HCT116 (cell line): ENCODE measurements around the gene HSD17B1. TPM values are rescaled to one million over a fixed set of nuclear protein-coding genes. Genes with fewer than 3 reads are reported as not detected.

ENCODE experiments used
- ATAC-seq: fragments of 200-7000 bp; cut with Tn5 transposase; 2 replicates; pipeline ENCODE4 v1.9.1; 2020; ENCODE audit warnings: mild to moderate bottlenecking, moderate library complexity
- BruUV-seq: library from RNA; stranded (reverse); fragments of 400-500 nt; replicated peaks from 2 replicates; lab custom pipeline; 2021; lab: Mats Ljungman, UMichigan
- CTCF ChIA-PET: fragments of 300-600 bp; sonication (Branson Sonifier 250); formaldehyde crosslinking; loops from one replicate; lab custom pipeline; 2021; ENCODE audit warnings: antibody characterized with exemption; lab: Charles Lee
- POLR2A ChIA-PET: fragments of 300-600, 350-600 bp; sonication (Branson Sonifier 250); formaldehyde crosslinking; loops from one replicate; lab custom pipeline; 2021; ENCODE audit warnings: antibody characterized with exemption; lab: Charles Lee
- RAD21 ChIA-PET, 2 experiments: fragments of 300-600 bp; sonication (Branson Sonifier 250); formaldehyde crosslinking; loops; one replicate each; lab custom pipeline; 2023; ENCODE audit warnings: low total read pairs in 2 of 2; ENCODE audit not compliant: uncharacterized antibody in 2 of 2, unreplicated experiment in 2 of 2, low non-redundant PET in 1 of 2; lab: Charles Lee
- DNase-seq: peaks from one replicate; pipeline ENCODE4 v3.0.0-alpha.2; 2010; ENCODE audit warnings: low read depth, low spot score
- H2AFZ ChIP-seq: fragments of 200-600 bp; shearing (Covaris generic), sonication (generic); 2 replicates; pipeline ENCODE4 v1.6.1; 2017; ENCODE audit warnings: low read depth, mixed run types, mixed read lengths, antibody characterized with exemption, low read length; ENCODE audit not compliant: poor library complexity, severe bottlenecking
- H3K27ac ChIP-seq: 2 replicates; pipeline ENCODE4 v1.5.1; 2012; ENCODE audit warnings: low read depth, low read length
- H3K27me3 ChIP-seq: fragments of 200-600 bp; sonication (generic); 2 replicates; pipeline ENCODE4 v1.6.1; 2016; ENCODE audit warnings: mixed run types, low read length, mixed read lengths; ENCODE audit not compliant: insufficient read depth
- H3K36me3 ChIP-seq, 2 experiments: fragments of 200-500 bp in 1 of 2; fragments of 200-600 bp in 1 of 2; sonication (Bioruptor generic) in 1 of 2; sonication (generic) in 1 of 2; 2 replicates each; pipeline versions ENCODE4 v1.5.1 to v1.6.1; 2014 to 2016; ENCODE audit warnings: low read length in 2 of 2, inconsistent platforms in 1 of 2, mixed read lengths in 1 of 2, mixed run types in 1 of 2; ENCODE audit not compliant: insufficient read depth in 2 of 2, control insufficient read depth in 1 of 2
- H3K4me1 ChIP-seq, 2 experiments: fragments of 200-600 bp in 1 of 2; sonication (generic) in 1 of 2; 2 replicates each; pipeline versions ENCODE4 v1.5.1 to v1.6.1; 2012 to 2017; ENCODE audit warnings: low read length in 2 of 2, inconsistent platforms in 1 of 2, mild to moderate bottlenecking in 1 of 2, mixed read lengths in 1 of 2, mixed run types in 1 of 2, moderate library complexity in 1 of 2; ENCODE audit not compliant: insufficient read depth in 2 of 2, control insufficient read depth in 1 of 2
- H3K4me2 ChIP-seq: fragments of 200-600 bp; sonication (generic); 2 replicates; pipeline ENCODE4 v1.6.1; 2017; ENCODE audit warnings: mixed run types, low read length, mixed read lengths
- H3K4me3 ChIP-seq, 2 experiments: fragments of 200-600 bp in 1 of 2; sonication (generic) in 1 of 2; replicated peaks in 1 of 2; 2 replicates each; pipeline ENCODE4 v1.5.1; 2011 to 2016; ENCODE audit warnings: low read length in 2 of 2, control low read depth in 1 of 2, low read depth in 1 of 2, mild to moderate bottlenecking in 1 of 2, mixed read lengths in 1 of 2, mixed run types in 1 of 2
- H3K79me2 ChIP-seq: fragments of 200-600 bp; sonication (generic); 2 replicates; pipeline ENCODE4 v1.6.1; 2017; ENCODE audit warnings: mild to moderate bottlenecking, mixed run types, low read length, moderate library complexity, mixed read lengths; ENCODE audit not compliant: insufficient read depth
- H3K9ac ChIP-seq: fragments of 200-600 bp; sonication (generic); 2 replicates; pipeline ENCODE4 v1.6.1; 2016; ENCODE audit warnings: low read length, mixed read lengths
- H3K9me2 ChIP-seq: fragments of 200-600 bp; sonication (generic), shearing (Covaris generic); 2 replicates; pipeline ENCODE4 v1.6.1; 2017; ENCODE audit warnings: mixed run types, mild to moderate bottlenecking, moderate library complexity; ENCODE audit not compliant: insufficient read depth
- H3K9me3 ChIP-seq, 2 experiments: fragments of 200-500 bp in 1 of 2; fragments of 200-600 bp in 1 of 2; sonication (Bioruptor generic) in 1 of 2; sonication (generic) in 1 of 2; 2 replicates each; pipeline ENCODE4 v1.6.1; 2014 to 2017; ENCODE audit warnings: low read length in 2 of 2, mixed read lengths in 2 of 2, inconsistent platforms in 1 of 2, low read depth in 1 of 2, mild to moderate bottlenecking in 1 of 2, mixed run types in 1 of 2, moderate library complexity in 1 of 2; ENCODE audit not compliant: control insufficient read depth in 1 of 2, insufficient read depth in 1 of 2
- H4K20me1 ChIP-seq: fragments of 200-600 bp; sonication (generic), shearing (Covaris generic); 2 replicates; pipeline ENCODE4 v1.6.1; 2017; ENCODE audit warnings: mixed run types, mild to moderate bottlenecking, moderate library complexity; ENCODE audit not compliant: insufficient read depth
- CBX3 ChIP-seq: IDR thresholded peaks from 2 replicates; pipeline ENCODE4 v1.6.1; 2012; ENCODE audit warnings: low read depth
- CEBPB ChIP-seq: IDR thresholded peaks from 2 replicates; pipeline ENCODE4 v1.6.1; 2012; ENCODE audit warnings: low read depth
- EGR1 ChIP-seq: IDR thresholded peaks from 2 replicates; pipeline ENCODE4 v1.6.1; 2012; ENCODE audit warnings: low read depth
- ELF1 ChIP-seq: IDR thresholded peaks from 2 replicates; pipeline ENCODE4 v1.6.1; 2012; ENCODE audit warnings: low read depth, borderline replicate concordance
- EZH2 ChIP-seq: fragments of 200-600 bp; sonication (generic); IDR thresholded peaks from 2 replicates; pipeline ENCODE4 v1.6.1; 2017; ENCODE audit warnings: antibody characterized with exemption, mixed run types
- EZH2phosphoT487 ChIP-seq: fragments of 200-600 bp; IDR thresholded peaks from 2 replicates; pipeline ENCODE4 v1.6.1; 2018; ENCODE audit warnings: antibody characterized with exemption, borderline replicate concordance
- JUND ChIP-seq: IDR thresholded peaks from 2 replicates; pipeline ENCODE4 v1.6.1; 2012
- POLR2A ChIP-seq: IDR thresholded peaks from 2 replicates; pipeline ENCODE4 v1.7.0; 2011; ENCODE audit warnings: borderline replicate concordance; ENCODE audit not compliant: insufficient read depth, insufficient read length; ENCODE audit errors: extremely low read depth
- RAD21 ChIP-seq: IDR thresholded peaks from 2 replicates; pipeline ENCODE4 v1.6.1; 2012; ENCODE audit warnings: low read depth, mild to moderate bottlenecking
- SP1 ChIP-seq: IDR thresholded peaks from 2 replicates; pipeline ENCODE4 v1.6.1; 2012; ENCODE audit warnings: low read depth
- SRF ChIP-seq: IDR thresholded peaks from 2 replicates; pipeline ENCODE4 v1.6.1; 2012; ENCODE audit warnings: low read depth
- TCF7L2 ChIP-seq: IDR thresholded peaks from 2 replicates; pipeline ENCODE4 v1.7.0; 2011; ENCODE audit warnings: borderline replicate concordance, inconsistent platforms; ENCODE audit not compliant: insufficient read depth, insufficient read length; ENCODE audit errors: extremely low read depth
- YY1 ChIP-seq: IDR thresholded peaks from 2 replicates; pipeline ENCODE4 v1.6.1; 2011; ENCODE audit warnings: low read length, low read depth, moderate library complexity, mild to moderate bottlenecking; ENCODE audit not compliant: insufficient replicate concordance; ENCODE audit errors: extremely low read depth
- ZFX ChIP-seq: fragments of 450-650 bp; IDR thresholded peaks from 2 replicates; pipeline ENCODE4 v1.6.1; 2017
- intact Hi-C: fragments of 100-400 bp; cut with micrococcal nuclease; formaldehyde crosslinking; loops from 2 replicates; pipeline ENCODE4 v1.10.0; 2022
- total RNA-seq: library from RNA; stranded (reverse); gene quantifications from one replicate; pipeline ENCODE4 v1.2.1, GENCODE V29; 2021; ENCODE audit not compliant: unreplicated experiment
- TF ChIP-seq, protein P1 (sequence below): IDR thresholded peaks from 2 replicates; pipeline ENCODE4 v1.6.1; 2012

HSD17B1 gene
- total RNA-seq, 1 experiment from 2014 or later: 1.4 TPM

DNA sequence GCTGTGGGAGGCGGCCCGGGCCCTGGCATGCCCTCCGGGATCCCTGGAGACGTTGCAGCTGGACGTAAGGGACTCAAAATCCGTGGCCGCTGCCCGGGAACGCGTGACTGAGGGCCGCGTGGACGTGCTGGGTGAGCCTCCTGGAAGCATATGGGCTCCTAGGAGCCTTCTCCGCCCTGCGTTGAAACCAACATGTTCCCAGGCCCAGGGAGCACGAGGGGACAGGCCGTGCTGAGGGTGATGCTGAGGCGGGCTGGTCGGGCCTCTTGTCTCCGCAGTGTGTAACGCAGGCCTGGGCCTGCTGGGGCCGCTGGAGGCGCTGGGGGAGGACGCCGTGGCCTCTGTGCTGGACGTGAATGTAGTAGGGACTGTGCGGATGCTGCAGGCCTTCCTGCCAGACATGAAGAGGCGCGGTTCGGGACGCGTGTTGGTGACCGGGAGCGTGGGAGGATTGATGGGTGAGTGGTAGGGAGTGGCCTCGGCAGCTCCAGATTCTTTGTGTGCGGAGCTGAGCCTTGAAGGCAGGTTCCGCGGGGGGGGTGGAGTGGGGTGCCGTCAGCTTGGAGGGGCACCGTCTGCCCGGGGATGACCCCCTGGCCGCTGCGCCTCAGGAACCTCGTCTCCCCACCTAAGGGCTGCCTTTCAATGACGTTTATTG is 567 bp downstream of the HSD17B1 start:
- H3K9ac ChIP-seq: peak overlapping the region; percentile 97
- no peaks in the 10 kb centered on the region for H3K9me2 ChIP-seq
- no peak for DNase-seq
- ChIA-PET RAD21 (no interaction called here), POLR2A (no interaction called here)
- intact Hi-C loops: no loop called here
- no peaks in the 10 kb centered on the region for H3K9me3 ChIP-seq
- H3K4me1 ChIP-seq: peaks cover 6 to 33% of the 10 kb centered on the region in 2 experiments
- peaks cover 17% of the 10 kb centered on the region; the same call in 1 of the 2 replicates for H3K79me2 ChIP-seq
- ATAC-seq: no peak
- H3K36me3 ChIP-seq: no peaks in the 10 kb centered on the region
- no peaks in the 10 kb centered on the region for H4K20me1 ChIP-seq
- peak overlapping the region; percentile 93 to 99 for H3K4me3 ChIP-seq
- no peak for TF ChIP-seq ELF1
- TF ChIP-seq EZH2: no peak
- no peak for TF ChIP-seq ZFX
- TF ChIP-seq RAD21: no peak
- TF ChIP-seq POLR2A: no peak
- TF ChIP-seq EZH2phosphoT487: no peak
- no peak for TF ChIP-seq CBX3
- no peak for TF ChIP-seq TCF7L2
- TF ChIP-seq EGR1: no peak
- TF ChIP-seq CEBPB: no peak
- TF ChIP-seq, protein P1, sequence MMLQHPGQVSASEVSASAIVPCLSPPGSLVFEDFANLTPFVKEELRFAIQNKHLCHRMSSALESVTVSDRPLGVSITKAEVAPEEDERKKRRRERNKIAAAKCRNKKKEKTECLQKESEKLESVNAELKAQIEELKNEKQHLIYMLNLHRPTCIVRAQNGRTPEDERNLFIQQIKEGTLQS: no peak
- no peak for TF ChIP-seq SRF
- no peak for TF ChIP-seq SP1
- TF ChIP-seq JUND: no peak
- TF ChIP-seq YY1: no peak
- TF ChIP-seq, all 23 proteins: peak for 0
- CTCF ChIA-PET: interaction anchor here (0.9 to 2.1 kb wide), 2 partner anchors 25 to 231 kb away, joined by 3 to 8 read pairs; partner anchors contain the start of gene PSMC3IP
- Histone ChIP-seq H3K4me2 (peak overlapping the region; percentile 86), H3K27me3 (no peaks in the 10 kb centered on the region), H3K27ac (peak overlapping the region; percentile 94; the same call in 1 of the 2 replicates), H2AFZ (no peak overlapping the region)
- no TSS peak for BruUV-seq
